H9 (cell line): ENCODE measurements around the gene YJU2. TPM values are rescaled to one million over a fixed set of nuclear protein-coding genes. Genes with fewer than 3 reads are reported as not detected.
A peak's percentile ranks its signal among the peaks of the same experiment; 100 is the strongest.

ENCODE experiments used
- DNase-seq: peaks from one replicate; pipeline ENCODE4 v3.0.0-alpha.2; 2017
- H2AFZ ChIP-seq: one replicate; pipeline ENCODE4 v1.6.1; 2013; ENCODE audit warnings: mild to moderate bottlenecking, low read length, control low read depth, moderate library complexity
- H2AK5ac ChIP-seq: 2 replicates; pipeline ENCODE4 v1.6.1; 2013; ENCODE audit warnings: low read length, control low read depth, mixed read lengths; ENCODE audit not compliant: insufficient read length
- H2BK120ac ChIP-seq: one replicate; pipeline ENCODE4 v1.6.1; 2013; ENCODE audit warnings: low read depth, mild to moderate bottlenecking, low read length, control low read depth, inconsistent platforms; ENCODE audit not compliant: poor library complexity, severe bottlenecking
- H2BK12ac ChIP-seq: 2 replicates; pipeline ENCODE4 v1.6.1; 2013; ENCODE audit warnings: low read length, control low read depth, mixed read lengths, low read depth; ENCODE audit not compliant: insufficient read length
- H2BK15ac ChIP-seq: 2 replicates; pipeline ENCODE4 v1.6.1; 2013; ENCODE audit warnings: low read depth, low read length, control low read depth
- H2BK20ac ChIP-seq: one replicate; pipeline ENCODE4 v1.6.1; 2013; ENCODE audit warnings: low read depth, mild to moderate bottlenecking, low read length, control low read depth, inconsistent platforms; ENCODE audit not compliant: poor library complexity, severe bottlenecking
- H2BK5ac ChIP-seq: 2 replicates; pipeline ENCODE4 v1.6.1; 2013; ENCODE audit warnings: low read length, control low read depth, mixed read lengths; ENCODE audit not compliant: insufficient read length
- H3K14ac ChIP-seq: 2 replicates; pipeline ENCODE4 v1.6.1; 2013; ENCODE audit warnings: low read length, control low read depth; ENCODE audit not compliant: insufficient read depth
- H3K18ac ChIP-seq: 2 replicates; pipeline ENCODE4 v1.6.1; 2013; ENCODE audit warnings: low read depth, mild to moderate bottlenecking, mixed read lengths, low read length, control low read depth; ENCODE audit not compliant: insufficient read length
- H3K23ac ChIP-seq: 2 replicates; pipeline ENCODE4 v1.6.1; 2013; ENCODE audit warnings: low read length, control low read depth, mixed read lengths, low read depth; ENCODE audit not compliant: insufficient read length
- H3K23me2 ChIP-seq: 2 replicates; pipeline ENCODE4 v1.6.1; 2013; ENCODE audit warnings: low read depth, mild to moderate bottlenecking, mixed read lengths, low read length, control low read depth; ENCODE audit not compliant: insufficient read length, poor library complexity, severe bottlenecking
- H3K27ac ChIP-seq: 2 replicates; pipeline ENCODE4 v1.5.1; 2013; ENCODE audit warnings: low read length, control low read depth, mixed read lengths, low read depth; ENCODE audit not compliant: insufficient read length
- H3K27me3 ChIP-seq: 2 replicates; pipeline ENCODE4 v1.6.1; 2013; ENCODE audit warnings: low read length, control low read depth, inconsistent platforms; ENCODE audit not compliant: insufficient read depth
- H3K4ac ChIP-seq: 2 replicates; pipeline ENCODE4 v1.6.1; 2013; ENCODE audit warnings: low read depth, mild to moderate bottlenecking, control low read depth, inconsistent platforms, low read length, moderate library complexity
- H3K4me1 ChIP-seq: 2 replicates; pipeline ENCODE4 v1.6.1; 2013; ENCODE audit warnings: low read length, control low read depth, inconsistent platforms; ENCODE audit not compliant: insufficient read depth
- H3K4me2 ChIP-seq: 2 replicates; pipeline ENCODE4 v1.6.1; 2013; ENCODE audit warnings: low read length, control low read depth, mixed read lengths; ENCODE audit not compliant: insufficient read length, insufficient read depth
- H3K56ac ChIP-seq: 2 replicates; pipeline ENCODE4 v1.6.1; 2013; ENCODE audit warnings: low read depth, mild to moderate bottlenecking, mixed read lengths, low read length, control low read depth; ENCODE audit not compliant: insufficient read length
- H3K79me1 ChIP-seq: 2 replicates; pipeline ENCODE4 v1.6.1; 2013; ENCODE audit warnings: low read depth, mild to moderate bottlenecking, moderate library complexity, low read length, control low read depth, inconsistent platforms; ENCODE audit not compliant: insufficient read depth, poor library complexity, severe bottlenecking
- H3K79me2 ChIP-seq: 2 replicates; pipeline ENCODE4 v1.6.1; 2013; ENCODE audit warnings: low read length, control low read depth, inconsistent platforms; ENCODE audit not compliant: insufficient read depth
- H3K9ac ChIP-seq: 2 replicates; pipeline ENCODE4 v1.6.1; 2013; ENCODE audit warnings: low read length, control low read depth, mixed read lengths; ENCODE audit not compliant: insufficient read length; ENCODE audit errors: extremely low read depth
- H3K9me3 ChIP-seq: one replicate; pipeline ENCODE4 v1.6.1; 2013; ENCODE audit warnings: low read depth, low read length, inconsistent platforms; ENCODE audit not compliant: control insufficient read depth
- H3T11ph ChIP-seq: one replicate; pipeline ENCODE4 v1.6.1; 2013; ENCODE audit warnings: mild to moderate bottlenecking, low read length, control low read depth, inconsistent platforms
- H4K20me1 ChIP-seq: one replicate; pipeline ENCODE4 v1.6.1; 2013; ENCODE audit not compliant: control insufficient read depth, insufficient read length, insufficient read depth
- H4K5ac ChIP-seq: 2 replicates; pipeline ENCODE4 v1.6.1; 2013; ENCODE audit warnings: low read depth, mild to moderate bottlenecking, mixed read lengths, low read length, control low read depth; ENCODE audit not compliant: insufficient read length
- H4K8ac ChIP-seq: replicated peaks from 2 replicates; pipeline ENCODE4 v1.6.1; 2013; ENCODE audit warnings: low read length, control low read depth, mixed read lengths, low read depth; ENCODE audit not compliant: insufficient read length
- H4K91ac ChIP-seq: 2 replicates; pipeline ENCODE4 v1.6.1; 2013; ENCODE audit warnings: low read depth, mild to moderate bottlenecking, moderate library complexity, mixed read lengths, low read length, control low read depth; ENCODE audit not compliant: insufficient read length
- H3K27ac Mint-ChIP-seq, 3 experiments: 2 replicates in 2 of 3; 3 replicates in 1 of 3; pipeline ENCODE4 v1.8.0; 2020 to 2021; ENCODE audit warnings: mixed read lengths in 3 of 3, mild to moderate bottlenecking in 1 of 3, moderate library complexity in 1 of 3
- H3K27me3 Mint-ChIP-seq: 2 replicates; pipeline ENCODE4 v1.8.0; 2021; ENCODE audit warnings: low read depth, mild to moderate bottlenecking, moderate library complexity, mixed read lengths
- H3K36me3 Mint-ChIP-seq, 3 experiments: 2 replicates in 2 of 3; 3 replicates in 1 of 3; pipeline ENCODE4 v1.8.0; 2020 to 2021; ENCODE audit warnings: low read depth in 3 of 3, mixed read lengths in 3 of 3; ENCODE audit not compliant: insufficient read depth in 1 of 3
- H3K4me1 Mint-ChIP-seq, 2 experiments: 2 replicates each; pipeline ENCODE4 v1.8.0; 2020; ENCODE audit warnings: mixed read lengths in 2 of 2
- H3K4me3 Mint-ChIP-seq, 2 experiments: 2 replicates in 1 of 2; 3 replicates in 1 of 2; pipeline ENCODE4 v1.8.0; 2020 to 2021; ENCODE audit warnings: mild to moderate bottlenecking in 2 of 2, mixed read lengths in 2 of 2, moderate library complexity in 1 of 2
- H3K9me3 Mint-ChIP-seq, 2 experiments: 2 replicates in 1 of 2; 3 replicates in 1 of 2; pipeline ENCODE4 v1.8.0; 2020; ENCODE audit warnings: mild to moderate bottlenecking in 2 of 2, mixed read lengths in 2 of 2, moderate library complexity in 1 of 2
- WGBS: extraction: QIAGEN DNeasy Blood & Tissue Kit; methylation state at CpG from one replicate; pipeline ENCODE4 v1.1.7; 2013; ENCODE audit warnings: missing lambda C conversion rate, low lambda C conversion rate, mixed read lengths; ENCODE audit not compliant: insufficient read length; ENCODE audit errors: extremely low coverage; 5-methylcytosine and 5-hydroxymethylcytosine counted together
- total RNA-seq: library from RNA; stranded (reverse); gene quantifications from 2 replicates; pipeline ENCODE4 v1.2.1, GENCODE V29; 2021
- TF ChIP-seq, protein P1 (sequence below): fragments of 200-600 bp; sonication (generic); conservative IDR thresholded peaks from 3 replicates; pipeline ENCODE4 v1.8.0; 2021; ENCODE audit warnings: antibody characterized with exemption, mild to moderate bottlenecking

The YJU2 gene
- total RNA-seq, 1 experiment from 2014 or later: 31.0 TPM

- H3K23ac ChIP-seq: no peak overlapping the region
- H4K20me1 ChIP-seq: no peaks in the 10 kb centered on the region
- H3K27ac ChIP-seq: no peak overlapping the region
- H3K9ac ChIP-seq: no peak overlapping the region
- peak; percentile 80 for DNase-seq
- no peak overlapping the region for H3K4me2 ChIP-seq
- Mint-ChIP-seq H3K27me3 (peaks cover 69% of the 10 kb centered on the region), H3K27ac (no peak overlapping the region), H3K36me3 (no peaks in the 10 kb centered on the region; a peak in 3 of 7 replicates), H3K4me1 (peaks cover 7 to 18% of the 10 kb centered on the region in 2 experiments), H3K4me3 (no peak overlapping the region), H3K9me3 (peaks cover 8 to 9% of the 10 kb centered on the region in 2 experiments; a peak in 3 of 5 replicates)
- no peaks in the 10 kb centered on the region for H3K4me1 ChIP-seq
- H4K91ac ChIP-seq: no peak overlapping the region
- no peak overlapping the region for H2BK12ac ChIP-seq
- H2BK120ac ChIP-seq: no peak overlapping the region
- no peak overlapping the region for H2BK15ac ChIP-seq
- no peak overlapping the region for H3K4ac ChIP-seq
- H3K23me2 ChIP-seq: no peaks in the 10 kb centered on the region
- no peaks in the 10 kb centered on the region for H3K9me3 ChIP-seq
- H3K14ac ChIP-seq: no peak overlapping the region
- no peak overlapping the region for H2BK5ac ChIP-seq
- H3T11ph ChIP-seq: no peak overlapping the region
- no peak overlapping the region for H3K56ac ChIP-seq
- no CpG with 5 or more reads among the region's 33 CpGs for WGBS
- H4K5ac ChIP-seq: no peak overlapping the region
- H2AFZ ChIP-seq: no peak overlapping the region
- H2BK20ac ChIP-seq: no peak overlapping the region
- no peak overlapping the region for H3K18ac ChIP-seq
- TF ChIP-seq, protein P1, sequence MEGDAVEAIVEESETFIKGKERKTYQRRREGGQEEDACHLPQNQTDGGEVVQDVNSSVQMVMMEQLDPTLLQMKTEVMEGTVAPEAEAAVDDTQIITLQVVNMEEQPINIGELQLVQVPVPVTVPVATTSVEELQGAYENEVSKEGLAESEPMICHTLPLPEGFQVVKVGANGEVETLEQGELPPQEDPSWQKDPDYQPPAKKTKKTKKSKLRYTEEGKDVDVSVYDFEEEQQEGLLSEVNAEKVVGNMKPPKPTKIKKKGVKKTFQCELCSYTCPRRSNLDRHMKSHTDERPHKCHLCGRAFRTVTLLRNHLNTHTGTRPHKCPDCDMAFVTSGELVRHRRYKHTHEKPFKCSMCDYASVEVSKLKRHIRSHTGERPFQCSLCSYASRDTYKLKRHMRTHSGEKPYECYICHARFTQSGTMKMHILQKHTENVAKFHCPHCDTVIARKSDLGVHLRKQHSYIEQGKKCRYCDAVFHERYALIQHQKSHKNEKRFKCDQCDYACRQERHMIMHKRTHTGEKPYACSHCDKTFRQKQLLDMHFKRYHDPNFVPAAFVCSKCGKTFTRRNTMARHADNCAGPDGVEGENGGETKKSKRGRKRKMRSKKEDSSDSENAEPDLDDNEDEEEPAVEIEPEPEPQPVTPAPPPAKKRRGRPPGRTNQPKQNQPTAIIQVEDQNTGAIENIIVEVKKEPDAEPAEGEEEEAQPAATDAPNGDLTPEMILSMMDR: peak; percentile 69
- H3K27me3 ChIP-seq: peaks cover 3% of the 10 kb centered on the region; the same call in 1 of the 2 replicates
- no peaks in the 10 kb centered on the region for H3K79me1 ChIP-seq
- H2AK5ac ChIP-seq: no peak overlapping the region
- H3K79me2 ChIP-seq: no peaks in the 10 kb centered on the region
- no peak overlapping the region for H4K8ac ChIP-seq
Observed at GRCh38 chr19:4199699-4200293, 47.1 kb upstream of the YJU2 start.
